HepG2 (cell line): ENCODE data around the gene LAMB4.

ENCODE experiments used
- EEA1 ChIP-seq: sonication (generic); formaldehyde crosslinking; IDR thresholded peaks from 2 replicates; pipeline ENCODE4 v1.5.1; 2020; ENCODE audit warnings: mild to moderate bottlenecking, missing genetic modification reagents, borderline replicate concordance
- ELF4 ChIP-seq: sonication (generic); formaldehyde crosslinking; IDR thresholded peaks from 2 replicates; pipeline ENCODE4 v1.5.0; 2020; ENCODE audit warnings: missing genetic modification reagents, mild to moderate bottlenecking, moderate library complexity, borderline replicate concordance
- ETS1 ChIP-seq: sonication (generic); formaldehyde crosslinking; IDR thresholded peaks from 2 replicates; pipeline ENCODE4 v1.4.0; 2020; ENCODE audit warnings: missing genetic modification reagents
- GATAD1 ChIP-seq: IDR thresholded peaks from 2 replicates; pipeline ENCODE4 v1.6.1; 2016; ENCODE audit warnings: missing genetic modification reagents, missing compliant biosample characterization
- MBNL3 ChIP-seq: fragments of 250-450 bp; sonication (Bioruptor Pico); conservative IDR thresholded peaks from 2 replicates; pipeline ENCODE4 v1.8.0; 2022; ENCODE audit warnings: mild to moderate bottlenecking, inconsistent platforms
- TCF7L2 ChIP-seq: IDR thresholded peaks from 2 replicates; pipeline ENCODE4 v1.6.1; 2011; ENCODE audit warnings: mild to moderate bottlenecking, low read depth, low read length, moderate library complexity
- ZBTB7A ChIP-seq: sonication (generic); formaldehyde crosslinking; IDR thresholded peaks from 2 replicates; pipeline ENCODE4 v1.8.0; 2022; ENCODE audit warnings: mild to moderate bottlenecking, missing genetic modification reagents
- ZFYVE20 ChIP-seq: sonication (generic); formaldehyde crosslinking; IDR thresholded peaks from 2 replicates; pipeline ENCODE4 v1.8.0; 2023; ENCODE audit warnings: low read depth, mild to moderate bottlenecking, moderate library complexity, missing genetic modification reagents, borderline replicate concordance
- ZNF274 ChIP-seq: sonication (generic); formaldehyde crosslinking; IDR thresholded peaks from 2 replicates; pipeline ENCODE4 v1.5.1; 2020; ENCODE audit warnings: mild to moderate bottlenecking, missing genetic modification reagents
- ZNF720 ChIP-seq: sonication (generic); formaldehyde crosslinking; IDR thresholded peaks from 2 replicates; pipeline ENCODE4 v1.4.0; 2020; ENCODE audit warnings: missing genetic modification reagents
- TF ChIP-seq, protein P1 (sequence below): sonication (generic); formaldehyde crosslinking; IDR thresholded peaks from 2 replicates; pipeline ENCODE4 v1.4.0; 2020; ENCODE audit warnings: missing genetic modification reagents, low read depth, mild to moderate bottlenecking, borderline replicate concordance
- TF ChIP-seq, protein P2 (sequence below): sonication (generic); formaldehyde crosslinking; IDR thresholded peaks from 2 replicates; pipeline ENCODE4 v1.5.0; 2020; ENCODE audit warnings: mild to moderate bottlenecking, missing genetic modification reagents, moderate library complexity

- TF ChIP-seq ZFYVE20 (CRISPR knock-in tag) (no peak), MBNL3 (CRISPR knock-in tag) (no peak), ZBTB7A (no peak), ZNF720 (CRISPR knock-in tag) (no peak), EEA1 (CRISPR knock-in tag) (no peak), ETS1 (CRISPR knock-in tag) (no peak), GATAD1 (no peak), ELF4 (CRISPR knock-in tag) (no peak), TCF7L2 (no peak), ZNF274 (no peak)
- TF ChIP-seq, protein P1, sequence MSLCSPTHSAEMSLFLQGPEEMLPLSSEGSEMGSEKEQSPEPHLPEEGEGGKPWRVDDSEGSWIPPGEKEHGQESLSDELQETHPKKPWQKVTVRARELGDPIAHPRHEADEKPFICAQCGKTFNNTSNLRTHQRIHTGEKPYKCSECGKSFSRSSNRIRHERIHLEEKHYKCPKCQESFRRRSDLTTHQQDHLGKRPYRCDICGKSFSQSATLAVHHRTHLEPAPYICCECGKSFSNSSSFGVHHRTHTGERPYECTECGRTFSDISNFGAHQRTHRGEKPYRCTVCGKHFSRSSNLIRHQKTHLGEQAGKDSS (CRISPR knock-in tag), result no peak
- TF ChIP-seq, protein P2, sequence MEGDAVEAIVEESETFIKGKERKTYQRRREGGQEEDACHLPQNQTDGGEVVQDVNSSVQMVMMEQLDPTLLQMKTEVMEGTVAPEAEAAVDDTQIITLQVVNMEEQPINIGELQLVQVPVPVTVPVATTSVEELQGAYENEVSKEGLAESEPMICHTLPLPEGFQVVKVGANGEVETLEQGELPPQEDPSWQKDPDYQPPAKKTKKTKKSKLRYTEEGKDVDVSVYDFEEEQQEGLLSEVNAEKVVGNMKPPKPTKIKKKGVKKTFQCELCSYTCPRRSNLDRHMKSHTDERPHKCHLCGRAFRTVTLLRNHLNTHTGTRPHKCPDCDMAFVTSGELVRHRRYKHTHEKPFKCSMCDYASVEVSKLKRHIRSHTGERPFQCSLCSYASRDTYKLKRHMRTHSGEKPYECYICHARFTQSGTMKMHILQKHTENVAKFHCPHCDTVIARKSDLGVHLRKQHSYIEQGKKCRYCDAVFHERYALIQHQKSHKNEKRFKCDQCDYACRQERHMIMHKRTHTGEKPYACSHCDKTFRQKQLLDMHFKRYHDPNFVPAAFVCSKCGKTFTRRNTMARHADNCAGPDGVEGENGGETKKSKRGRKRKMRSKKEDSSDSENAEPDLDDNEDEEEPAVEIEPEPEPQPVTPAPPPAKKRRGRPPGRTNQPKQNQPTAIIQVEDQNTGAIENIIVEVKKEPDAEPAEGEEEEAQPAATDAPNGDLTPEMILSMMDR, result no peak
Measured at GRCh38 chr7:108108131-108108530, 22.0 kb downstream of the LAMB4 start.
